ENCODE results near the gene PPM1H. TPM values are rescaled to one million over a fixed set of nuclear protein-coding genes. Genes with fewer than 3 reads are reported as not detected.

The PPM1H gene
- polyA plus RNA-seq, 1 of the 3 experiments (the other 2 are of a cell fraction), result 0.13 TPM

DNA sequence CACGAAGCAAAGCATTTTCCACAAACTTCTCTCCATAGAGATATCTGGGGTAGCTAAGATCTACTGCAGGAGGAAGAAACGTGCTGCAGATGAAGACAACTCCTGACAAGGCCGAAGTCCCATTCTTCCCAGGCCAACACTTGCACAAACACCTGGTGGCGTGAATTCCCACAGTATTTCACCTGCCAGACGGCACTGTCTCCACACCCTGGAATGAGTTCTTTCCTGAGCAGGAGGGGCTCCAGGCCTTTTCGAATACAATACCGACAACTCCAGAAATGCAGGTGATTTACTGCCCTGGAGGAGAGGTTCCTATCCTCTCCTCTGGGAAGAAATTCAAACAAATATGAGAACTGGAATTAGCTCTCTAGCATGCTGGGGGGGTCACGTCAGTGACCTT is 288.4 kb downstream of the PPM1H start:
- 91% methylated on average over 5 of the region's 8 CpGs for WGBS (ENCODE audit: low lambda C conversion rate)
- Histone ChIP-seq H3K27ac (ENCODE audit: low read depth in 2 of 2, low read length in 1 of 2) (no peak overlapping the region), H3K9ac (no peak overlapping the region), H3K27me3 (ENCODE audit: insufficient read depth) (no peaks in the 10 kb centered on the region), H2AFZ (ENCODE audit: low read depth) (no peak overlapping the region), H3K9me2 (no peaks in the 10 kb centered on the region), H3F3A (replicated peaks; ENCODE audit: insufficient read depth) (no peaks in the 10 kb centered on the region), H3K79me2 (ENCODE audit: insufficient read depth) (no peaks in the 10 kb centered on the region), H4K20me1 (ENCODE audit: insufficient read depth) (no peaks in the 10 kb centered on the region), H3K4me3 (ENCODE audit: low read depth in 2 of 2, low read length in 1 of 2) (no peak overlapping the region), H3K36me3 (replicated peaks in 1 of 2; ENCODE audit: control insufficient read depth in 1 of 2, insufficient read depth in 2 of 2, low read length in 1 of 2) (no peaks in the 10 kb centered on the region), H3K4me2 (no peak overlapping the region), H3K4me1 (ENCODE audit: control insufficient read depth in 1 of 2, insufficient read depth in 2 of 2, low read depth in 1 of 2, low read length in 1 of 2) (no peaks in the 10 kb centered on the region), H3K9me3 (no peaks in the 10 kb centered on the region)
- ChIA-PET CTCF (no interaction called here), POLR2A (no interaction called here)
- TF ChIP-seq GABPA (IDR thresholded peaks at IDR 0.05; ENCODE audit: low read depth) (no peak), MEF2A (IDR thresholded peaks at IDR 0.05; ENCODE audit: borderline replicate concordance, low read depth) (no peak), SIN3A (IDR thresholded peaks at IDR 0.05; ENCODE audit: borderline replicate concordance, low read depth, low read length) (no peak), POLR2AphosphoS5 (IDR thresholded peaks at IDR 0.05; ENCODE audit: low read depth, low read length) (no peak), FOXJ3 (CRISPR knock-in tag; IDR thresholded peaks at IDR 0.05) (no peak), EZH2phosphoT487 (IDR thresholded peaks at IDR 0.05; ENCODE audit: borderline replicate concordance, low read depth) (no peak), SMC3 (IDR thresholded peaks at IDR 0.05; ENCODE audit: low read depth, low read length) (no peak), RAD21 (IDR thresholded peaks at IDR 0.05; ENCODE audit: low read length) (no peak)
- TF ChIP-seq, protein P1, sequence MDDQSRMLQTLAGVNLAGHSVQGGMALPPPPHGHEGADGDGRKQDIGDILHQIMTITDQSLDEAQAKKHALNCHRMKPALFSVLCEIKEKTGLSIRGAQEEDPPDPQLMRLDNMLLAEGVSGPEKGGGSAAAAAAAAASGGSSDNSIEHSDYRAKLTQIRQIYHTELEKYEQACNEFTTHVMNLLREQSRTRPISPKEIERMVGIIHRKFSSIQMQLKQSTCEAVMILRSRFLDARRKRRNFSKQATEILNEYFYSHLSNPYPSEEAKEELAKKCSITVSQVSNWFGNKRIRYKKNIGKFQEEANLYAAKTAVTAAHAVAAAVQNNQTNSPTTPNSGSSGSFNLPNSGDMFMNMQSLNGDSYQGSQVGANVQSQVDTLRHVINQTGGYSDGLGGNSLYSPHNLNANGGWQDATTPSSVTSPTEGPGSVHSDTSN (IDR thresholded peaks at IDR 0.05), result no peak
- TF ChIP-seq, protein P2, sequence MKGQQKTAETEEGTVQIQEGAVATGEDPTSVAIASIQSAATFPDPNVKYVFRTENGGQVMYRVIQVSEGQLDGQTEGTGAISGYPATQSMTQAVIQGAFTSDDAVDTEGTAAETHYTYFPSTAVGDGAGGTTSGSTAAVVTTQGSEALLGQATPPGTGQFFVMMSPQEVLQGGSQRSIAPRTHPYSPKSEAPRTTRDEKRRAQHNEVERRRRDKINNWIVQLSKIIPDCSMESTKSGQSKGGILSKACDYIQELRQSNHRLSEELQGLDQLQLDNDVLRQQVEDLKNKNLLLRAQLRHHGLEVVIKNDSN (IDR thresholded peaks at IDR 0.05; ENCODE audit: borderline replicate concordance, low read depth), result no peak
- no peak for DNase-seq

DNA sequence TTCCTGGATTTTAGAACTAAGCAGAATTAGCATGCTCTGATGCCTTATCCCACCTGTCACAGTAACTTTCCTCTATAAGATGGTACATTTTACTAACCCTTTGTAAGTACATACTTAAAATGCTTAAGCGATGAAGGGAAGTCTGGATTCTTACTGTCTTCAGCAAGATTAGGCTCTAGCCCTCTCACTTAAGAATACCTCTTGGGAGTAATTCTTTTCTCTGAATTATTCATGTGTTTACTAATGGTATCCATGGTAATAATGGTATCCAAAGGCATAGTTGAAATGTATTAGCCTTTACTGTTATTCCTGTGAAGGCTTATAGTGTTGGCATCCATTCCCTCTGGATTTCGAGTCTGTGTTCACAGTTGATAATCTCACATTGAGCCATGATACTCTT is 291.5 kb downstream of the PPM1H start:
- DNase-seq, result no peak
- H3K4me1 ChIP-seq (ENCODE audit: control insufficient read depth in 1 of 2, insufficient read depth in 2 of 2, low read depth in 1 of 2, low read length in 1 of 2), result no peaks in the 10 kb centered on the region
- no peaks in the 10 kb centered on the region for H3K27me3 ChIP-seq (ENCODE audit: insufficient read depth)
- no peak overlapping the region for H2AFZ ChIP-seq (ENCODE audit: low read depth)
- no peaks in the 10 kb centered on the region for H4K20me1 ChIP-seq (ENCODE audit: insufficient read depth)
- H3K9me2 ChIP-seq, result no peaks in the 10 kb centered on the region
- H3K4me3 ChIP-seq (ENCODE audit: low read depth in 2 of 2, low read length in 1 of 2), result no peak overlapping the region
- no peak overlapping the region for H3K4me2 ChIP-seq
- no peaks in the 10 kb centered on the region for H3K79me2 ChIP-seq (ENCODE audit: insufficient read depth)
- H3K9me3 ChIP-seq, result no peaks in the 10 kb centered on the region
- TF ChIP-seq TEAD4 (IDR thresholded peaks at IDR 0.05; ENCODE audit: borderline replicate concordance, insufficient read depth), result no peak
- no peak for TF ChIP-seq CHD2 (IDR thresholded peaks at IDR 0.05; ENCODE audit: low read length, partially characterized antibody)
- TF ChIP-seq GABPA (IDR thresholded peaks at IDR 0.05; ENCODE audit: low read depth), result no peak
- no peak for TF ChIP-seq EZH2phosphoT487 (IDR thresholded peaks at IDR 0.05; ENCODE audit: borderline replicate concordance, low read depth)
- TF ChIP-seq, protein P2 (IDR thresholded peaks at IDR 0.05; ENCODE audit: borderline replicate concordance, low read depth), result no peak
- no peak for TF ChIP-seq POLR2AphosphoS5 (IDR thresholded peaks at IDR 0.05; ENCODE audit: low read depth, low read length)
- TF ChIP-seq, protein P3, sequence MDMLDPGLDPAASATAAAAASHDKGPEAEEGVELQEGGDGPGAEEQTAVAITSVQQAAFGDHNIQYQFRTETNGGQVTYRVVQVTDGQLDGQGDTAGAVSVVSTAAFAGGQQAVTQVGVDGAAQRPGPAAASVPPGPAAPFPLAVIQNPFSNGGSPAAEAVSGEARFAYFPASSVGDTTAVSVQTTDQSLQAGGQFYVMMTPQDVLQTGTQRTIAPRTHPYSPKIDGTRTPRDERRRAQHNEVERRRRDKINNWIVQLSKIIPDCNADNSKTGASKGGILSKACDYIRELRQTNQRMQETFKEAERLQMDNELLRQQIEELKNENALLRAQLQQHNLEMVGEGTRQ (IDR thresholded peaks at IDR 0.05; ENCODE audit: borderline replicate concordance, low read depth, low read length), result no peak
- no peak for TF ChIP-seq RCOR1 (IDR thresholded peaks at IDR 0.05; ENCODE audit: low read length)
- no peak for TF ChIP-seq FOSL2 (IDR thresholded peaks at IDR 0.05; ENCODE audit: borderline replicate concordance, low read depth)
- no peak for TF ChIP-seq NRF1 (IDR thresholded peaks at IDR 0.05; ENCODE audit: low read depth, low read length)
- TF ChIP-seq FOXM1 (IDR thresholded peaks at IDR 0.05; ENCODE audit: low read depth), result no peak
- TF ChIP-seq JUND (IDR thresholded peaks at IDR 0.05), result no peak
- TF ChIP-seq, protein P4, sequence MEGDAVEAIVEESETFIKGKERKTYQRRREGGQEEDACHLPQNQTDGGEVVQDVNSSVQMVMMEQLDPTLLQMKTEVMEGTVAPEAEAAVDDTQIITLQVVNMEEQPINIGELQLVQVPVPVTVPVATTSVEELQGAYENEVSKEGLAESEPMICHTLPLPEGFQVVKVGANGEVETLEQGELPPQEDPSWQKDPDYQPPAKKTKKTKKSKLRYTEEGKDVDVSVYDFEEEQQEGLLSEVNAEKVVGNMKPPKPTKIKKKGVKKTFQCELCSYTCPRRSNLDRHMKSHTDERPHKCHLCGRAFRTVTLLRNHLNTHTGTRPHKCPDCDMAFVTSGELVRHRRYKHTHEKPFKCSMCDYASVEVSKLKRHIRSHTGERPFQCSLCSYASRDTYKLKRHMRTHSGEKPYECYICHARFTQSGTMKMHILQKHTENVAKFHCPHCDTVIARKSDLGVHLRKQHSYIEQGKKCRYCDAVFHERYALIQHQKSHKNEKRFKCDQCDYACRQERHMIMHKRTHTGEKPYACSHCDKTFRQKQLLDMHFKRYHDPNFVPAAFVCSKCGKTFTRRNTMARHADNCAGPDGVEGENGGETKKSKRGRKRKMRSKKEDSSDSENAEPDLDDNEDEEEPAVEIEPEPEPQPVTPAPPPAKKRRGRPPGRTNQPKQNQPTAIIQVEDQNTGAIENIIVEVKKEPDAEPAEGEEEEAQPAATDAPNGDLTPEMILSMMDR (IDR thresholded peaks at IDR 0.05), result no peak
- no peak for TF ChIP-seq GATA2 (CRISPR knock-in tag; IDR thresholded peaks at IDR 0.05)
- TF ChIP-seq RXRA (IDR thresholded peaks at IDR 0.05; ENCODE audit: borderline replicate concordance, low read depth), result no peak
- no peak for TF ChIP-seq RAD21 (IDR thresholded peaks at IDR 0.05; ENCODE audit: low read length)
- TF ChIP-seq MEF2A (IDR thresholded peaks at IDR 0.05; ENCODE audit: borderline replicate concordance, low read depth), result no peak
- TF ChIP-seq FOXJ3 (CRISPR knock-in tag; IDR thresholded peaks at IDR 0.05), result no peak
- no peak for TF ChIP-seq SIN3A (IDR thresholded peaks at IDR 0.05; ENCODE audit: borderline replicate concordance, low read depth, low read length)
- no peak for TF ChIP-seq SMC3 (IDR thresholded peaks at IDR 0.05; ENCODE audit: low read depth, low read length)
- H3K9ac ChIP-seq, result no peak overlapping the region
- WGBS (ENCODE audit: low lambda C conversion rate), result 100% methylated on average over 2 of the region's 2 CpGs
- ChIA-PET POLR2A (no interaction called here), CTCF (no interaction called here)
- H3K36me3 ChIP-seq (replicated peaks in 1 of 2; ENCODE audit: control insufficient read depth in 1 of 2, insufficient read depth in 2 of 2, low read length in 1 of 2), result no peaks in the 10 kb centered on the region
- no peak overlapping the region; a peak in 1 of 4 replicates for H3K27ac ChIP-seq (ENCODE audit: low read depth in 2 of 2, low read length in 1 of 2)
- H3F3A ChIP-seq (replicated peaks; ENCODE audit: insufficient read depth), result no peaks in the 10 kb centered on the region
